Liver (tissue), 2 donors: ENCODE measurements around the gene C12orf57.

Source experiments
- CTCF ChIP-seq: fragments of 150-350 bp; IDR thresholded peaks from 2 replicates; pipeline ENCODE4 v1.5.1; 2017; ENCODE audit warnings: improper control_type of control experiment, low read depth, low read length; ENCODE audit not compliant: missing input control
- YY1 ChIP-seq: IDR thresholded peaks from 2 replicates; pipeline ENCODE4 v1.6.1; 2016; ENCODE audit warnings: antibody characterized with exemption, mild to moderate bottlenecking
- donor health status: healthy.

- TF ChIP-seq YY1, result no peak
- TF ChIP-seq CTCF, result no peak
These were observed 7.2 kb downstream of the C12orf57 start, which contains the start of gene PTPN6 for GRCh38 chr12:6950811-6951540.
